K562 (cell line): ENCODE results near the gene SSR2. TPM values are rescaled to one million over a fixed set of nuclear protein-coding genes. Genes with fewer than 3 reads are reported as not detected.

ENCODE experiments used
- CHD4 ChIP-seq: fragments of 200-600 bp; sonication (generic); IDR thresholded peaks from 3 replicates; pipeline ENCODE4 v1.6.1; 2012; ENCODE audit warnings: low read depth, mild to moderate bottlenecking, mixed read lengths, low read length, inconsistent platforms; ENCODE audit not compliant: insufficient read depth, insufficient replicate concordance, poor library complexity, severe bottlenecking
- E2F6 ChIP-seq, 2 experiments: IDR thresholded peaks; 2 replicates each; pipeline ENCODE4 v1.6.1; 2011; ENCODE audit warnings: borderline replicate concordance in 1 of 2, control low read depth in 1 of 2, low read depth in 1 of 2, low read length in 1 of 2, mild to moderate bottlenecking in 1 of 2, mixed read lengths in 1 of 2, moderate library complexity in 1 of 2; ENCODE audit not compliant: insufficient read depth in 1 of 2, insufficient read length in 1 of 2, poor library complexity in 1 of 2, severe bottlenecking in 1 of 2; ENCODE audit errors: extremely low read depth in 1 of 2
- FOXJ2 ChIP-seq: fragments of 200-800 bp; sonication (Bioruptor generic); IDR thresholded peaks from 2 replicates; pipeline ENCODE4 v1.6.1; 2016; ENCODE audit warnings: missing genetic modification characterization, missing compliant biosample characterization
- FOXK2 ChIP-seq, 2 experiments: fragments of 450-650 bp; IDR thresholded peaks in 1 of 2; conservative IDR thresholded peaks in 1 of 2; 2 replicates each; pipeline ENCODE4 v1.6.1; 2016; ENCODE audit warnings: low read depth in 2 of 2, mild to moderate bottlenecking in 1 of 2
- GTF2A2 ChIP-seq: IDR thresholded peaks from 2 replicates; pipeline ENCODE4 v1.6.1; 2016; ENCODE audit warnings: mild to moderate bottlenecking, missing genetic modification characterization, missing compliant biosample characterization
- KDM1A ChIP-seq, 2 experiments: fragments of 450-650 bp; IDR thresholded peaks; 2 replicates each; pipeline ENCODE4 v1.6.1; 2016; ENCODE audit warnings: mild to moderate bottlenecking in 2 of 2
- KLF1 ChIP-seq: fragments of 450-650 bp; IDR thresholded peaks from 2 replicates; pipeline ENCODE4 v1.6.1; 2016; ENCODE audit warnings: missing genetic modification characterization, missing compliant biosample characterization
- KLF6 ChIP-seq: fragments of 250-450 bp; sonication (Bioruptor Pico); IDR thresholded peaks from 2 replicates; pipeline ENCODE4 v1.4.0; 2020; ENCODE audit warnings: mild to moderate bottlenecking, moderate library complexity, borderline replicate concordance
- MXD1 ChIP-seq: fragments of 250-450 bp; sonication (Bioruptor Pico); IDR thresholded peaks from 2 replicates; pipeline ENCODE4 v1.8.0; 2021; ENCODE audit warnings: borderline replicate concordance, mild to moderate bottlenecking, moderate library complexity; ENCODE audit not compliant: poor library complexity, severe bottlenecking
- POLR3G ChIP-seq: IDR thresholded peaks from 2 replicates; pipeline ENCODE4 v1.6.1; 2011; ENCODE audit not compliant: insufficient read length, insufficient replicate concordance; ENCODE audit errors: extremely low read depth
- RREB1 ChIP-seq: fragments of 250-450 bp; sonication (Bioruptor Pico); IDR thresholded peaks from 2 replicates; pipeline ENCODE4 v1.4.0; 2020
- TRIM25 ChIP-seq: fragments of 450-650 bp; IDR thresholded peaks from 2 replicates; pipeline ENCODE4 v1.7.0; 2016; ENCODE audit warnings: borderline replicate concordance
- ZBTB34 ChIP-seq: fragments of 250-450 bp; sonication (Bioruptor Pico); IDR thresholded peaks from 2 replicates; pipeline ENCODE4 v1.8.0; 2021; ENCODE audit warnings: mild to moderate bottlenecking, moderate library complexity
- ZEB2 ChIP-seq: fragments of 450-650 bp; IDR thresholded peaks from 2 replicates; pipeline ENCODE4 v1.6.1; 2016
- polyA plus RNA-seq, 8 experiments: library from polyadenylated mRNA; depleted of rRNA in 4 of 8; stranded (reverse) in 5 of 8; unstranded in 3 of 8; fragments of >200 nt; fragmentation: Nextera tagmentation in 2 of 8; fragmentation: Illumina TruSeq in 1 of 8; extraction: Ambion mirVana in 2 of 8; extraction: Trizol in 1 of 8; gene quantifications; 2 replicates each; pipeline versions ENCODE4 v1.2.1 to v1.2.3, GENCODE V29; 2011 to 2014; ENCODE audit warnings: inconsistent platforms in 1 of 8, missing spikeins in 1 of 8
- total RNA-seq, 7 experiments: library from RNA; depleted of rRNA in 6 of 7; stranded (reverse); fragments of >200 nt in 6 of 7; fragmentation: Illumina TruSeq in 2 of 7; extraction: Trizol in 2 of 7; gene quantifications; 2 replicates each; pipeline versions ENCODE4 v1.2.1 to v1.2.3, GENCODE V29; 2011 to 2021; ENCODE audit warnings: low replicate concordance in 1 of 7

Gene SSR2
- total and polyA plus RNA-seq, 9 of the 15 experiments (the other 6 are each of a cell fraction or from before 2014, with no cell fraction given) = 161 to 411 (median 240) TPM

- TF ChIP-seq TRIM25 = no peak
- TF ChIP-seq ZEB2 = no peak
- no peak; the same call in 1 of the 2 replicates for TF ChIP-seq RREB1
- TF ChIP-seq MXD1 (CRISPR knock-in tag) = no peak
- TF ChIP-seq FOXJ2 (tag) = peak; percentile 75
- no peak for TF ChIP-seq ZBTB34 (CRISPR knock-in tag)
- TF ChIP-seq FOXK2 (conservative IDR thresholded peaks at IDR 0.05 in 1 of 2, IDR thresholded peaks at IDR 0.05 in 1 of 2; ENCODE audit: low read depth in 2 of 2) = peak; percentile 92 to 96
- TF ChIP-seq E2F6 (IDR thresholded peaks at IDR 0.05; ENCODE audit: borderline replicate concordance in 1 of 2, extremely low read depth in 1 of 2, insufficient read depth in 1 of 2, insufficient read length in 1 of 2, low read depth in 1 of 2, low read length in 1 of 2, poor library complexity in 1 of 2, severe bottlenecking in 1 of 2) = no peak
- TF ChIP-seq GTF2A2 (tag) = no peak
- TF ChIP-seq POLR3G = no peak
- no peak for TF ChIP-seq KLF1
- TF ChIP-seq KDM1A (IDR thresholded peaks at IDR 0.05) = no peak
- TF ChIP-seq CHD4 = no peak
- TF ChIP-seq KLF6 (CRISPR knock-in tag) = no peak
These were observed 37.3 kb downstream of the SSR2 start (continued) for GRCh38 chr1:155983191-155984024.
